B cell (primary cell): ENCODE data around the gene RGCC. TPM values are rescaled to one million over a fixed set of nuclear protein-coding genes. Genes with fewer than 3 reads are reported as not detected.

ENCODE experiments used
- ATAC-seq: fragments of 200-7000 bp; cut with Tn5 transposase; one replicate; pipeline ENCODE4 v1.10.0; 2021; ENCODE audit warnings: low read depth, mild to moderate bottlenecking, moderate number of reproducible peaks, moderate library complexity
- CTCF ChIA-PET: fragments of 350-600 bp; sonication (Branson Sonifier 250); formaldehyde crosslinking; loops from one replicate; lab custom pipeline; 2021; ENCODE audit warnings: antibody characterized with exemption, inconsistent platforms; lab: Charles Lee
- POLR2A ChIA-PET: fragments of 350-600 bp; sonication (Branson Sonifier 250); formaldehyde crosslinking; loops from one replicate; lab custom pipeline; 2021; ENCODE audit warnings: antibody characterized with exemption; lab: Charles Lee
- DNase-seq: peaks from one replicate; pipeline ENCODE4 v3.0.0; 2013
- H2AFZ ChIP-seq: 2 replicates; pipeline ENCODE4 v1.6.1; 2012; ENCODE audit warnings: mild to moderate bottlenecking, low read depth, low read length; ENCODE audit not compliant: insufficient read depth, poor library complexity, severe bottlenecking
- H3K27ac ChIP-seq, 2 donors: 1 replicate in 1 of 2; 2 replicates in 1 of 2; pipeline ENCODE4 v1.5.1; 2012 to 2013; ENCODE audit warnings: low read length in 2 of 2, mild to moderate bottlenecking in 2 of 2, moderate library complexity in 1 of 2
- H3K27me3 ChIP-seq, 4 experiments: fragments of 200-600 bp in 1 of 4; sonication (generic) in 1 of 4; replicated peaks in 1 of 4; 1 replicate in 2 of 4; 2 replicates in 2 of 4; pipeline versions ENCODE4 v1.6.1 to v1.7.0; 2013 to 2016; ENCODE audit warnings: low read length in 3 of 4, mild to moderate bottlenecking in 2 of 4, mixed read lengths in 1 of 4, moderate library complexity in 1 of 4; ENCODE audit not compliant: insufficient read depth in 4 of 4, control insufficient read depth in 3 of 4; ENCODE audit errors: control extremely low read depth in 1 of 4
- H3K36me3 ChIP-seq, 2 experiments: replicated peaks in 1 of 2; 1 replicate in 1 of 2; 2 replicates in 1 of 2; pipeline versions ENCODE4 v1.6.1 to v1.7.1; 2013; ENCODE audit warnings: low read length in 1 of 2; ENCODE audit not compliant: insufficient read depth in 2 of 2, control insufficient read depth in 1 of 2; ENCODE audit errors: control extremely low read depth in 1 of 2, extremely low read depth in 1 of 2
- H3K4me1 ChIP-seq, 2 donors: fragments of 200-600 bp in 1 of 2; sonication (generic) in 1 of 2; 1 replicate in 1 of 2; 2 replicates in 1 of 2; pipeline versions ENCODE4 v1.5.1 to v1.6.1; 2013 to 2017; ENCODE audit warnings: low read length in 2 of 2; ENCODE audit not compliant: control insufficient read depth in 2 of 2, insufficient read depth in 2 of 2
- H3K4me2 ChIP-seq: replicated peaks from 2 replicates; pipeline ENCODE3; 2012; ENCODE audit warnings: mild to moderate bottlenecking, low read depth, low read length; ENCODE audit not compliant: poor library complexity, severe bottlenecking
- H3K4me3 ChIP-seq, 5 experiments: fragments of 200-600 bp in 1 of 5; sonication (generic) in 1 of 5; 1 replicate in 3 of 5; 2 replicates in 2 of 5; pipeline versions ENCODE4 v1.5.1 to v1.7.0; 2011 to 2016; ENCODE audit warnings: low read length in 4 of 5, mild to moderate bottlenecking in 4 of 5, low read depth in 2 of 5, control low read depth in 1 of 5, moderate library complexity in 1 of 5; ENCODE audit not compliant: insufficient read depth in 1 of 5; ENCODE audit errors: control extremely low read depth in 1 of 5, extremely low read depth in 1 of 5
- H3K79me2 ChIP-seq: fragments of 200-600 bp; sonication (generic); one replicate; pipeline ENCODE4 v1.6.0; 2016; ENCODE audit warnings: low read length; ENCODE audit not compliant: control insufficient read depth, insufficient read depth
- H3K9ac ChIP-seq: fragments of 200-600 bp; sonication (generic); 2 replicates; pipeline ENCODE4 v1.6.1; 2017; ENCODE audit warnings: mild to moderate bottlenecking, low read length, moderate library complexity
- H3K9me3 ChIP-seq, 3 donors: one replicate each; pipeline versions ENCODE4 v1.6.1 to v1.7.1; 2013; ENCODE audit warnings: low read length in 2 of 3; ENCODE audit not compliant: control insufficient read depth in 2 of 3, insufficient read depth in 1 of 3; ENCODE audit errors: control extremely low read depth in 1 of 3
- H4K20me1 ChIP-seq: 2 replicates; pipeline ENCODE4 v1.6.0; 2012; ENCODE audit warnings: mild to moderate bottlenecking, low read length; ENCODE audit not compliant: insufficient read depth, control insufficient read depth, poor library complexity, severe bottlenecking
- H3K27ac Mint-ChIP-seq: one replicate; pipeline ENCODE4 v1.8.0; 2021; ENCODE audit warnings: mixed read lengths
- H3K27me3 Mint-ChIP-seq: one replicate; pipeline ENCODE4 v1.8.0; 2021; ENCODE audit warnings: mixed read lengths
- H3K4me1 Mint-ChIP-seq: one replicate; pipeline ENCODE4 v1.8.0; 2021; ENCODE audit warnings: mixed read lengths
- H3K4me3 Mint-ChIP-seq: one replicate; pipeline ENCODE4 v1.8.0; 2021; ENCODE audit warnings: mixed read lengths
- H3K9me3 Mint-ChIP-seq: one replicate; pipeline ENCODE4 v1.8.0; 2022; ENCODE audit warnings: mixed read lengths; ENCODE audit not compliant: insufficient read depth
- EZH2 ChIP-seq: IDR thresholded peaks from 2 replicates; pipeline ENCODE4 v1.6.1; 2012; ENCODE audit warnings: borderline replicate concordance, low read depth, mild to moderate bottlenecking, moderate library complexity, low read length; ENCODE audit not compliant: insufficient read depth, poor library complexity, severe bottlenecking
- WGBS: methylation state at CpG from one replicate; pipeline ENCODE4 v1.1.5; 2013; ENCODE audit warnings: missing lambda C conversion rate; ENCODE audit not compliant: insufficient coverage; 5-methylcytosine and 5-hydroxymethylcytosine counted together
- intact Hi-C: fragments of 100-400 bp; cut with micrococcal nuclease; formaldehyde crosslinking; loops from one replicate; pipeline ENCODE4 v1.10.0; 2022
- polyA plus RNA-seq: library from polyadenylated mRNA; depleted of rRNA; stranded (reverse); fragments of >200 nt; gene quantifications from 2 replicates; pipeline ENCODE4 v1.2.3, GENCODE V29; 2012
- total RNA-seq, 2 donors: library from RNA; stranded (reverse); fragments of 120-200 nt in 1 of 2; gene quantifications; 1 replicate in 1 of 2; 2 replicates in 1 of 2; pipeline versions ENCODE4 v1.2.3 to v1.2.4, GENCODE V29; 2013 to 2022
- TF ChIP-seq, protein P1 (sequence below): fragments of 200-600 bp; IDR thresholded peaks from one replicate; pipeline ENCODE4 v1.8.0; 2022; ENCODE audit warnings: antibody characterized with exemption, mild to moderate bottlenecking

RGCC gene
- total and polyA plus RNA-seq, 2 donors (not counting 1 experiment from before 2014, with no cell fraction given): 8.0 to 16.0 TPM

- no peak overlapping the region for H3K4me3 ChIP-seq
- H3K9ac ChIP-seq: no peak overlapping the region
- DNase-seq (no peak), ATAC-seq (no peak)
- H3K27ac ChIP-seq: no peak overlapping the region
- ChIA-PET CTCF (no interaction called here), POLR2A (no interaction called here)
- peaks cover 0 to 14% of the 10 kb centered on the region in 2 donors for H3K4me1 ChIP-seq
- H3K4me2 ChIP-seq: no peak overlapping the region
- H3K27me3 ChIP-seq: no peaks in the 10 kb centered on the region
- H3K36me3 ChIP-seq: no peaks in the 10 kb centered on the region
- H3K79me2 ChIP-seq: no peaks in the 10 kb centered on the region
- no peak overlapping the region for H3K27ac Mint-ChIP-seq
- intact Hi-C loops: no loop called here
- no peak overlapping the region for H3K4me3 Mint-ChIP-seq
- peaks cover 0 to 15% (median 0%) of the 10 kb centered on the region in 3 donors for H3K9me3 ChIP-seq
- H3K9me3 Mint-ChIP-seq: no peaks in the 10 kb centered on the region
- H2AFZ ChIP-seq: no peak overlapping the region
- H4K20me1 ChIP-seq: no peaks in the 10 kb centered on the region
- H3K27me3 Mint-ChIP-seq: no peaks in the 10 kb centered on the region
- no peak for TF ChIP-seq EZH2
- TF ChIP-seq, protein P1, sequence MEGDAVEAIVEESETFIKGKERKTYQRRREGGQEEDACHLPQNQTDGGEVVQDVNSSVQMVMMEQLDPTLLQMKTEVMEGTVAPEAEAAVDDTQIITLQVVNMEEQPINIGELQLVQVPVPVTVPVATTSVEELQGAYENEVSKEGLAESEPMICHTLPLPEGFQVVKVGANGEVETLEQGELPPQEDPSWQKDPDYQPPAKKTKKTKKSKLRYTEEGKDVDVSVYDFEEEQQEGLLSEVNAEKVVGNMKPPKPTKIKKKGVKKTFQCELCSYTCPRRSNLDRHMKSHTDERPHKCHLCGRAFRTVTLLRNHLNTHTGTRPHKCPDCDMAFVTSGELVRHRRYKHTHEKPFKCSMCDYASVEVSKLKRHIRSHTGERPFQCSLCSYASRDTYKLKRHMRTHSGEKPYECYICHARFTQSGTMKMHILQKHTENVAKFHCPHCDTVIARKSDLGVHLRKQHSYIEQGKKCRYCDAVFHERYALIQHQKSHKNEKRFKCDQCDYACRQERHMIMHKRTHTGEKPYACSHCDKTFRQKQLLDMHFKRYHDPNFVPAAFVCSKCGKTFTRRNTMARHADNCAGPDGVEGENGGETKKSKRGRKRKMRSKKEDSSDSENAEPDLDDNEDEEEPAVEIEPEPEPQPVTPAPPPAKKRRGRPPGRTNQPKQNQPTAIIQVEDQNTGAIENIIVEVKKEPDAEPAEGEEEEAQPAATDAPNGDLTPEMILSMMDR: no peak
- 100% methylated on average over 3 of the region's 3 CpGs for WGBS
- H3K4me1 Mint-ChIP-seq: peaks cover 11% of the 10 kb centered on the region
These were observed 58.8 kb downstream of the RGCC start for GRCh38 chr13:41516166-41516565.

GRCh38 chr13:41516760-41517159 is 59.4 kb downstream of the RGCC start:
- ChIA-PET POLR2A (no interaction called here), CTCF (no interaction called here)
- DNase-seq (no peak), ATAC-seq (no peak)
- H3K4me3 Mint-ChIP-seq: no peak overlapping the region
- peaks cover 0 to 14% of the 10 kb centered on the region in 2 donors for H3K4me1 ChIP-seq
- H3K9me3 ChIP-seq: peaks cover 0 to 15% (median 0%) of the 10 kb centered on the region in 3 donors
- H2AFZ ChIP-seq: no peak overlapping the region
- no peaks in the 10 kb centered on the region for H4K20me1 ChIP-seq
- no peak for TF ChIP-seq EZH2
- TF ChIP-seq, protein P1: no peak
- H3K4me1 Mint-ChIP-seq: peaks cover 11% of the 10 kb centered on the region
- no peaks in the 10 kb centered on the region for H3K36me3 ChIP-seq
- H3K27me3 Mint-ChIP-seq: no peaks in the 10 kb centered on the region
- H3K27ac Mint-ChIP-seq: no peak overlapping the region
- no peak overlapping the region for H3K27ac ChIP-seq
- WGBS: 92% methylated on average over 2 of the region's 4 CpGs
- H3K9me3 Mint-ChIP-seq: no peaks in the 10 kb centered on the region
- intact Hi-C loops: no loop called here
- no peaks in the 10 kb centered on the region for H3K27me3 ChIP-seq
- no peak overlapping the region for H3K4me3 ChIP-seq
- no peaks in the 10 kb centered on the region for H3K79me2 ChIP-seq
- no peak overlapping the region for H3K9ac ChIP-seq
- H3K4me2 ChIP-seq: no peak overlapping the region
